ENCODE results near the gene GNGT1.
"Not testable (repeated sequence)": the region's sequence is repeated elsewhere in the genome, so short reads cannot be mapped to it uniquely, and the experiment has no call there.

Gene GNGT1

DNA sequence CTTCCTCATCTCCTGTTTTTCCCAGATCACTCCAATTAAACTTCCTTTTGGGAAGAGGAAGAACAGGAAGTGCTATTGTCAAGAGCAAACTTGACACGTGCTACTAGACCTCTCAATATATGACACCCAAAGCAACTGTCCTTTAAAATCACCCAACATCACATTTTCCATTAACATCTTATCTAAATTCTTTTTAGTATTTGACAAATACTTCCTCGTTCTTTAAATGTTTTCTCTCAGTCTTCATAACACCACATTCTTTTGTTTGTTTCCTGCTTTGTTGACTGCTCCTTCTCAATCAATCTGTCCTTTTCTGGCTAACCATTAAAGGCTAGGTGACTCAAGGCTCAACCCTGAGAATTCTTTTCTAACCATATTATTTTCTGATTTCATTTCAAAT lies 8.7 kb upstream of the GNGT1 start:
- no peak for DNase-seq
- in situ Hi-C loops (cut with MboI; ENCODE audit: low pct_unique_long_range_greater_than_20kb, low sequenced_read_pairs): no loop called here

DNA sequence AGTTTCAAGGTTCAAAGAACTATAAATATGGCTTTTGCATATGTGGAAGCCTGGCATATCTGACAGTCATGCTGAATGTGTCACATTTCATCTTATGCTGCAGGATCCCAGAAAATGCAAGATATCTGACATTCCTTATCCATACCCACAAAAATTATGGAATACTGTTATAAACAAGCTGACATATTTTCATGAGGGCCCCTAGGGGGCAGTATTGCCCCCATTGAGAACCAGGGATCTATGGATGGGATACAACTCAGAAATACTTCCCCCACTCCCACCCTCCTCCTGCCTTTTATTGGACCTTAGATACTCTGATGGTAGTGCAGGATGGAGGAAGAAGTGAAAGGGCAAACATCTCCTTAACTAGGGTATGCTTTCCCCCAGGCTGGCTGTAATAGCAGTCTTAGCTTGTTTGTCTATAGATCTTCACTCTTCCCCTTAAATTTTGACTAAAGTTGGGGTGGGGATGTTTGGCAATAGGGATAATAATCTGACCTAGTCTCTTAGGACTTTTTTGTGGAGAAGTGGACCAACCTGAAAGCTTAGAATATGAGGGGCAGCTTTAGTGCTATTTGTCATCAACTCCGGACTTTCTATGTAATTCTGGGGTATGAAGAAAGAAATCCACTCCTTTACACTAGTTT lies 3.5 kb upstream of the GNGT1 start:
- DNase-seq: peak; percentile 18
- in situ Hi-C loops (cut with MboI; ENCODE audit: low pct_unique_long_range_greater_than_20kb, low sequenced_read_pairs): no loop called here

DNA sequence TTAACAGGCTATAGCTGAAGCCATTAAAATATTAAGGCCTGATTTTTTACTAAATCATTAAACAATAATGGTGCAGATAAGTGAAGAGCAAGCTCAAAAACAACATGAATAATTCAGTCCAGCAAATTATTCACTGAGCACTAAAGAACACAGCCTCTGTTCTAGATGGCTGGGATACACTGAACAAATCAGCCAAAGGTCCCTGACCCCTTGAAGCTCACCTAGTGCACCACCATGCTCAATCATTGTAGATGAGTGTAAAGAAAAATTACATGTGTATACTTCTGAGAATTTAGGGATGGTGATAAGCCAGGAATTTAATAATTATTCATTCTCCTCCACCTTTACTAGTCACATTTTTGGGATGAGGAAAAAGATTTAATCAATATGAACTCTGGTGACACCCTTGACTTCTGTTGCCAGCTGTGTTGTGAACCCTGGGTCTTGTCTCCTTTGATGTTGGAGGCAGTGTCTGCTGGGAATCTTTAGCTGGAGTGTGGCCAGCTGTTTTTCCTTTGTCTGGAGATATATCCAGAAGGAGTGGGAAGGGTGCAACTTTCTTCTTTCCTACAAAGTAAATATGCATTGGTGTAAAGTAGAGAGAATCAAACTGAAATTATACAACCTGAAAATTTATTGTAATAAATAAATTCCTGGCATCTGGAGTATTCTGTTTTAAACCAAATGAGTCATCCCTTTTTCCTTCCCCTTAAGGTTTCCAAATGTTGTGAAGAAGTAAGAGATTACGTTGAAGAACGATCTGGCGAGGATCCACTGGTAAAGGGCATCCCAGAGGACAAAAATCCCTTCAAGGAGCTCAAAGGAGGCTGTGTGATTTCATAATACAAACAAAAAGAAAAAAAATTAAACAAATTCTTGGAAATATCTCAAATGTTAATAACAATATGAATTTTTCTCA lies 4.0 kb downstream of the GNGT1 start:
- in situ Hi-C loops (cut with MboI; ENCODE audit: low pct_unique_long_range_greater_than_20kb, low sequenced_read_pairs): no loop called here
- DNase-seq: no peak

DNA sequence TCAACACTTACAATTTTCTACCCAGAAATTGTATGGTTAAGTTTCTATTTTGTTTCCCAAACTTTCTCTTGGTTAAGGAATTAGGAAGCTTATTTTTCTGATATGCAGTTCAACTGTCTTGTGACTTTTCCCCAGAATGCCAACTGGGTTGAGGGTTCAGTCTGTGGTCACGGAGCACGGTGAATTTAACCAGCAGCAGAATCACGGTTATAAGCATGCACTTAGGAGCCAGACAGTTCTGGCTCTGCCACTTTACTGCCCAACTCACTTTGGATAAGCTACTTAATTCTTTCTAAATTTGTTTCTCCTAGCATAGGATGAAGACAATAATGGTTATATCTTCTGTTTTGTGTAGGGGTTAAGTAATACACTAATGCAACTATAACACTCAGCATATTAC lies 4.9 kb downstream of the GNGT1 start:
- DNase-seq; in situ Hi-C loops (cut with MboI; ENCODE audit: low pct_unique_long_range_greater_than_20kb, low sequenced_read_pairs): not testable (repeated sequence)

DNA sequence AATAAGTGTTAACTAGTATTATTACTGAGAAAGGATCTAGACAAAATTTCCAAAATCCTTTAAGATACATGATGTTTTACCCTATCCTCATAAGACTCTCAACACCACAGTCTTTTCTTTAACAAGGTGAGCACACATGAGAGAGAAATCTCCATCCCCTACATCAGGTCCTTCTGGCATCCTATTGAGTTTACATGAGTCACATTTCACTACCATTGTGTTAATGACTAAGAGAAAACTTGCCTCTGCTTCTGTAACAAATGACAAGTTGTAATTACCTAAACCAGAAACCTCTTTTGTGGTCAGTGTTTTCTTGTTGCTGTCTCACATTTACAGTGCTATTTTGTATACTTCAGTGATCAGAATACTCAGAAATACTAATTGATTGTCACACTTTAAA lies 5.3 kb downstream of the GNGT1 start:
- not testable (repeated sequence) for DNase-seq

DNA sequence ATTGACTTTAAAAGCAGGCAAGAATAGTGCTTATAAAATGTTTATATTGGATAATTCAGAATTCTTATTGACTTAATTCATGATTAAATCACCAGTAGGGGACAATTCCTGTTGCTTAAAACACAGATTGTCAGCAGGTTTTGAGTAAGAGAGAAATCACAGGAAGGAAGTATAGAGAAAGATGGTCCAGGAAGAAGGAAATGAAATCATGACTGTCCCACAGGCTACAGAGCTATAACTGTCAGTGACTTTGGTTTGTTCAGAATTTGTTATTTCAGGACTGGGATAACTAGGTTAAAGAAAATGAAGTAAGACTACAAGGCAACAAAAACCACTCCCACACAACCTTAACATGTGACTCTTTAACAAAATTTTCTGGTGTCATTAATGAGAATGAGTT lies 6.8 kb downstream of the GNGT1 start:
- no peak for DNase-seq
- in situ Hi-C loops (cut with MboI; ENCODE audit: low pct_unique_long_range_greater_than_20kb, low sequenced_read_pairs): no loop called here

More for the DNA sequence above, 5.3 kb downstream of the GNGT1 start:
- in situ Hi-C loops (cut with MboI; ENCODE audit: low pct_unique_long_range_greater_than_20kb, low sequenced_read_pairs): not testable (repeated sequence)

DNA sequence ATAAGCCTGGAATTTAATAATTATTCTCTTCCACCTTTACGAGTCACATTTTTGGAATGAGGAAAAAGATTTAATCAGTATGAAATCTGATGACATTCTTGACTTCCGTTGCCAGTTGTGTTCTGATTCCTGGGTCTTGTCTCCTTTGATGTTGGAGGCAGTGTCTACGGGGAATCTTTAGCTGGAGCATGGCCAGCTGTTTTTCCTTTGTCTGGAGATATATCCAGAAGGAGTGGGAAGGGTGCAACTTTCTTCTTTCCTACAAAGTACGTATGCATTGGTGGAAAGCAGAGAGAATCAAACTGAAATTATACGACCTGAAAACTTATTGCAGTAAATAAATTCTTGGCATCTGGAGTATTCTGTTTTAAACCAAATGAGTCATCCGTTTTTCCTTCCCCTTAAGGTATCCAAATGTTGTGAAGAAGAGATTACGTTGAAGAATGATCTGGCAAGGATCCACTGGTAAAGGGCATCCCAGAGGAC lies 8.3 kb downstream of the GNGT1 start:
- no peak for DNase-seq
- in situ Hi-C loops (cut with MboI; ENCODE audit: low pct_unique_long_range_greater_than_20kb, low sequenced_read_pairs): no loop called here

DNA sequence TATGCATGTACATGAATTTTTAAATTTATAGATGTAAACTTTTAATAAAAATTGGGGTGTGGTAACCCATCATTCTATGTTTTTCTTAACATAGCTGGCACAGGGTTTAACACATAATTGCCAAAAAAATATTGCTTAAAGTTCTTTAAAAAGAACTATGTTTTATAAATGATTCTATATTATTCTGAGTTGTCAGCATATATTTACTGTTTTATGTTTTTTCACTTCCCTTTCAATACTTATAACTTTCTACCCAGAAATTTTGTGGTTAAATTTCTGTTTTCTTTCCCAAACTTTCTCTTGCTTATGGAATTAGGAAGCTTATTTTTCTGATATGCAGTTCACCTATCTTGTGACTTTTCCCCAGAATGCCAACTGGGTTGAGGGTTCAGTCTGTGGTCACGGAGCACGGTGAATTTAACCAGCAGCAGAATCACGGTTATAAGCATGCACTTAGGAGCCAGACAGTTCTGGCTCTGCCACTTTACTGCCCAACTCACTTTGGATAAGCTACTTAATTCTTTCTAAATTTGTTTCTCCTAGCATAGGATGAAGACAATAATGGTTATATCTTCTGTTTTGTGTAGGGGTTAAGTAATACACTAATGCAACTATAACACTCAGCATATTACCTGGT lies 9.0 kb downstream of the GNGT1 start:
- in situ Hi-C loops (cut with MboI; ENCODE audit: low pct_unique_long_range_greater_than_20kb, low sequenced_read_pairs); DNase-seq: not testable (repeated sequence)

DNA sequence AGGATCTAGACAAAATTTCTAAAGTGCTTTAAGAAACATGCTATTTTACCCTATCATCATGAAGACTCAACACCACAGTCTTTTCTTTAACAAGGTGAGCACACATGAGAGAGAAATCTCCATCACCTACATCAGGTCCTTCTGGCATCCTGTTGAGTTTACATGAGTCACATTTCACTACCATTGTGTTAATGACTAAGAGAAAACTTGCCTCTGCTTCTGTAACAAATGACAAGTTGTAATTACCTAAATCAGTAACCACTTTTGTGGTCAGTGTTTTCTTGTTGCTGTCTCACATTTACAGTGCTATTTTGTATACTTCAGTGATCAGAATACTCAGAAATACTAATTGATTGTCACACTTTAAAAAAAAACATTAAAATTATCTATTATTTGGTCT lies 9.5 kb downstream of the GNGT1 start:
- DNase-seq; in situ Hi-C loops (cut with MboI; ENCODE audit: low pct_unique_long_range_greater_than_20kb, low sequenced_read_pairs): not testable (repeated sequence)

DNA sequence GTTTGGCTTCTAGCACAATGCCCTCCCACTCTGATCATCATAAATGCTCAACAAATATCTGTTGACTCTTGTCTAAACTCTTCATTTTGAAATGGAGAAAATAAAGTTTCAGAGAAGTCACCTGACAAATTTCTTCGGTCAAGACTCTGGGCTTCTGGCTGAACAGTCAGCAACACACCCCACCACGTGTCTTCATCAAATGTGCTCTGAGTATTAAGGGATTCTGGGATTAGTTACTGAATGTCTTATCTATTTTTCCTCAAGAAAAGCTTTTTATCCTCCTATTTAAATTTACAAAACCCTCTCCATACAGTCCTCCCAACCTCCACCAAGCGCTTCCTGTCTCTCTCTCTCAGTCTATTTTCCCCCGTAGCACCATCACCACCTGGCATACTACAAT lies 9.9 kb downstream of the GNGT1 start:
- in situ Hi-C loops (cut with MboI; ENCODE audit: low pct_unique_long_range_greater_than_20kb, low sequenced_read_pairs); DNase-seq: not testable (repeated sequence)

DNA sequence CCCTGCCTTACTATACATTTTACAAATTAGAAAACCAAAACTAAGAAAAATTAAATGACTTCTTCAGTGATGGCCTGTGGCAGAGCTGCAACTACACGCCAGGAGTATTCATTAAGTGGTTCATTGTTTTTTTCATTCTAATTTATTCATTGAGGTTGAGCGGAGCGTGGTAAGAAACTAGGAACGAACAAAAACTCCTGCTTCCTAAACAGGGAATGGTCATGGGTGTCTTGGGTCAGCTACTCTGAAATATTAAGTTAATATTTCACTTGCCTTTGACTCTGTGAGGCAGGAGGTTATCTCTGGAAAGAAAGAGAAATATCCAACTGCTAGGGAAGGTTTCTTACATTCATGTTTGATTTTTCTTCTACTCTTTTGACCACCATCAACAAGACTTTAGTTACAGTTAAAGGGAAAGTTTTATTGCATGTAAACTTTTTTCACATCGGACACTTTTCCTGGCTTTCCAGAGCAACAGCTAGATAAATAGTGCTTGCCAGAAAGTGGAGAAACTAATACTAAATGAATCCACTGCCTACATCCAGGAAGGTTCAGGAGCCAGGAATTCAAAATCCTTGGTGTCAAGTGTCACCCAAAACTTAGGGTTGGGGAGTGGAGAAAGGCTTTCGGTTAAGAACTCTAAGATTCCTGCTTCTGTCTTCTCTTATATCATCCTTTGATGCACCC lies 14.3 kb downstream of the GNGT1 start:
- in situ Hi-C loops (cut with MboI; ENCODE audit: low pct_unique_long_range_greater_than_20kb, low sequenced_read_pairs): no loop called here
- no peak for DNase-seq

DNA sequence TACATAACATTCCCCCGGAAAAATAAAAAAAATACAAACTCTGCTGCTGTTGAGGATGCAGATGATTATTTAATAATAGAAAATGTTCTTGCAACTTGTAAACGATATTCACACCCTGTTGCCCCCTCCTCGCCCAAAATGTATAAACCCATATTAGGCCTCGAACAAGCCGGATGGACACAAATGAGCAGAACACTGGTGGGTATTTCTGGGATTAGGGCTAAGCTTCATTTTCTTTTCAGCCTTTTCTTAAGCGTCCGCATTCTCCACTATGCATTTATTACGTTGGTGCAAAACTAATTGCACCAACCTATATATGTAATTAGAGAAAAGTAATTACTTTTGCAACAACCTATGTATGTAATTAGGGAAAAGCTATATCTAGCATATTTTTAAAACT lies 14.8 kb downstream of the GNGT1 start:
- no peak for DNase-seq
- in situ Hi-C loops (cut with MboI; ENCODE audit: low pct_unique_long_range_greater_than_20kb, low sequenced_read_pairs): no loop called here

DNA sequence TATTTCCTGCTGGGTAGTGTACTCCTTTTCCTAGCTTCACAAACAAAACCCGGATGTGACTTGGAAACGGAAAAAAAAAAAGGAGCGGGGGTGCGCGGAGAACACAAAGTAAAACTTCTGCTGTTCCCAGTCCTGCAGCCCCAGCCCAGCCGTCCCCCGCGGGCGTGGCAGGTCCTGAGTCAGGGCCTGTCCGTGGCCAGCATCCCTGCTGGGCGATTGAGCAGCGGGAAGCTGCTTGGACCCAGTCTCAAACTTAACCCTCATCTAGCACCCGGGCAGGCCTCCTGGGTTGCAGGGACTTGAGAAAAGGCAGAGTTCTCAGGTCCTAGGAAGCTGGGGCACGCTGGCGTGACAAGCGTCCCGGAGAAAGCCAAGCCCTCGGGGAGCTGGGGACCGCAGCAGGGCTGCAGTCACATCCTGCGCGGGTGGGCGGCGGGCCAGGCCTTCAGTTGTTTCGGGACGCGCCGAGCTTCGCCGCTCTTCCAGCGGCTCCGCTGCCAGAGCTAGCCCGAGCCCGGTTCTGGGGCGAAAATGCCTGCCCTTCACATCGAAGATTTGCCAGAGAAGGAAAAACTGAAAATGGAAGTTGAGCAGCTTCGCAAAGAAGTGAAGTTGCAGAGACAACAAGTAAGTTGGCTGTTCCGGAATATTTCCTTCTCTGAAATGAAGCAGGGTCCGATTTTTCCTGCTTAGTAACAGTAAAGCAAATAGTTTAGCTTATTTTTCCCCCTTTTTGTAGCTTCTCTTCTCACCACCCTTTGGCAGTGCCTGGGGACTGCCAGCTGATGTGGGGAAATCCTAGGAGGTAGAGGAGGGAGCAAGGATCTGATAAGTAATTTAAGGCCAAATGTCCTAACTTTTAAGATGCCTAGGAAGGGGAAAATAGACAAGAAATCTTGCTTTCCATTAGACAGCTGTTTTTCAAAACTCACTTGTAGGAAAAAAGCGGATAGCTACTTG lies 15.5 kb downstream of the GNGT1 start, which contains the start of gene GNG11:
TSS of gene GNG11 (plus strand) at position 129 of the 960 bp plus-strand sequence. CDS start at position 532, 403 bp downstream.
- in situ Hi-C loops (cut with MboI; ENCODE audit: low pct_unique_long_range_greater_than_20kb, low sequenced_read_pairs): no loop called here
- peak; percentile 68 for DNase-seq

DNA sequence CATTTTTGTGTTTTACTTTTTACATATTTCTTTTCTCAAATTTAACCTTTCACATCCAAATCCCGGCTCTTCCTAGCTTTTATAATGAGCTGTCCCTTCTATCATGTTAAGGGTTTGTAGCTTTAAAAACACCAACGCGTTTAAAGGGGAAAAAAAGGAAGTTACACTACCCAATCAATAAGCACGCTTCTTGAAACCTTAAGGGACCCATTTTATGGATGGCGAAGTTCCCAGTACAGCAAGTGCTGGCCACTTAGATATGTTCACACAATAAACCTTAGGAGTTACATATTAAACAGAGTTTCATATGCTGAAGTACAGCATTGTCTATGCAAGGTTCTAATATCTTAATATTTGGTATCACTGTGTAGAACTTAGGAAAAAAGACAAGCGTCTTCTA lies 16.9 kb downstream of the GNGT1 start:
- no peak for DNase-seq
- in situ Hi-C loops (cut with MboI; ENCODE audit: low pct_unique_long_range_greater_than_20kb, low sequenced_read_pairs): no loop called here

DNA sequence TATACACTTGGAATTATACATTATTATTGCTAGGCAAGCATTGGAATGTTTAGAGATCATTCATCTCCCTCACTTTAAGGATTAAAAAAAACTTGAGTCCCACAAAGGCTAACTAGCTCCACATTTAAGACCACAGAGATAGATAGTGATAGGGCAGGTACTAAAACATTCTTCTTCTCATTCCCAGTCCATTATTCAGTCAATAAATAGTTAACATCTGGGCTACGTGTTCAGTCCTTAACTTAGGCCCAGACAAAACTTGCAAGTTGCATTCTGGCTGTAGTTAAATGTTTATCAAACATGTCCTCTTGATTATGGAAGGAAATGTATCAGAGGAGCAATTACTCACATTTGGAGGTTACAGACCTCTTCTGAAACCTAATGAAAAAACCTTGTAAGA lies 17.6 kb downstream of the GNGT1 start:
- no peak for DNase-seq
- in situ Hi-C loops (cut with MboI; ENCODE audit: low pct_unique_long_range_greater_than_20kb, low sequenced_read_pairs): no loop called here

DNA sequence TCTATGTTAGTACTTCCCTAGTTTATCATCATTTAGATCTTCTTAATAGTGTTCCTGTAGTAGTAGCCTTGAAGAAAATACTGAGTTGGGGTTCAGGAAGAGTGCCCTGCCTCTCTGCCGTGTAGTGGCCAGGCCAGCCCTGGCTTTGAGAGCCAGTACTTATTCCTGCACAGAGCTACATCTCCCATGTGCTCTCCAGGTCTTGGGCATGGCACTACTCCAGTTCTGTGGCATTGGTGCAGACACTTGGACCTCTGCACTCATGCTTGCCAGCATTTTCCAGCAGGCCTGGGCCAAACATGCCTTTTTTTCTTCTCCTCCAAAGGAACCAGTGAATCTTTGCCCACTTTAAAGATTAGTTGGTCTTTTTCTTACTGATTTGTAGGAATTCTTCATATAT lies 20.4 kb downstream of the GNGT1 start:
- no peak for DNase-seq
- in situ Hi-C loops (cut with MboI; ENCODE audit: low pct_unique_long_range_greater_than_20kb, low sequenced_read_pairs): no loop called here

DNA sequence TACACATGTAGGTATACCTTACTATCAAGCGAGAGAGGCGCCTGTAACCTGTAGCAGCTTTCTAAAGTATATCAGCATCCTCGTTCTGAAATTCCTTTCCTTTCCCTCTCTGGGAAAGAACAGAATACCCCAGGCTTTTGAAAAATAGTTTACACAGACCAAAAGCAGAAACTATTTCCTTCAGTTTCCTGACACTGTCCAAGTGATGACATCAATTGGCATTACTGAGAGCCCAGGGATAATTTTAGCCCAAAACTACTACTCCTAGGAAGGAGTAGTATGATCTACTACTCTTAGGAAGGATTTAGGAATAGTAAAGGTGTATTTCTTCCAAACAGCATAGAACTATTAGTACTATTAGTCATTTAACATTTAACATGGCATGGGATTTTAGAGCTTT lies 21.2 kb downstream of the GNGT1 start:
- no peak for DNase-seq

DNA sequence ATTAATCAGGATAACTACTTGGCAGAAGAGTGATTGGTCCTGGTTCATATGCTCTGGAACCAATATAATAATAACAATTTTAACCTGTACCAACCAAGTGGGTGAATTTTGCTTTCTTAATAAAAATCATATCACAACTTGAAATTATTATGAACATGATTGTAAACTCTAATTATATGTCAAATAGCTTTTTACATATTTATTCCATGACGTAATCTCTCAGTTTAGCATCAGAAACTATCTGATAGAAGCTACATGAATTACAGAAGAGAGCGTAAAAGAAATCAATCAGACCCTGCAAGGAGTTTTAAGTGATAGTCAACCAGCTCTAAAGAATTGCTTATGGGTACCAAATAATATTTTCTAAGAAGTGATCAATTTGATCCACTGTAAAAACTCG lies 25.3 kb downstream of the GNGT1 start:
- in situ Hi-C loops (cut with MboI; ENCODE audit: low pct_unique_long_range_greater_than_20kb, low sequenced_read_pairs): no loop called here
- DNase-seq: no peak

More for the DNA sequence above, 21.2 kb downstream of the GNGT1 start:
- in situ Hi-C loops (cut with MboI; ENCODE audit: low pct_unique_long_range_greater_than_20kb, low sequenced_read_pairs): no loop called here
